SIG-M5 (cell line): ENCODE measurements around the gene LRRC42.

Experiments
- DNase-seq: peaks from one replicate; lab custom pipeline; 2025; lab: John Stamatoyannopoulos, UW

LRRC42 gene

DNA sequence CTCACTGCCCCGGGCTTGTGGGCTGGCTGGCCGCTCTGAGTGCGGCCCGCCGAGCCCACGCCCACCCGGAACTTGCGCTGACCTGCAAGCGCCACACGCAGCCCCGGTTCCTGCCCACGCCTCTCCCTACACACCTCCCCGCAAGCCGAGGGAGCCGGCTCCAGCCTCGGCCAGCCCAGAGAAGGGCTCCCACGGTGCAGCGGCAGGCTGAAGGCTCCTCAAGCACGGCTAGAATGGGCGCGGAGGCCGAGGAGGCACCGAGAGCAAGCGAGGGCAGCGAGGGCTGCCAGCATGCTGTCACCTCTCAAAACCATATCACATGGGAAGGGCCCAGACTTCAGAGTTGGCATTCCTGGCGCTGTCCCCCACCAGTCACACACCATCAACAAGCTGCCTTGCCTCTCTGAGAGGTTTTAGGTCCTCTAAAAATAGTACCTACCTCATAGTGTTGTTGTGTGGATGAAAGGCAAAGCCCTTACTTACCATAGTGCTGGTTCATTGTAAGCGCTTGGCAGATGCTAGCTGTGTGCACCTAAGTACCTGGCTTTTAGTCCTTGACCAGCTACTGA is 58.4 kb downstream of the LRRC42 start:
- no peak for DNase-seq

DNA sequence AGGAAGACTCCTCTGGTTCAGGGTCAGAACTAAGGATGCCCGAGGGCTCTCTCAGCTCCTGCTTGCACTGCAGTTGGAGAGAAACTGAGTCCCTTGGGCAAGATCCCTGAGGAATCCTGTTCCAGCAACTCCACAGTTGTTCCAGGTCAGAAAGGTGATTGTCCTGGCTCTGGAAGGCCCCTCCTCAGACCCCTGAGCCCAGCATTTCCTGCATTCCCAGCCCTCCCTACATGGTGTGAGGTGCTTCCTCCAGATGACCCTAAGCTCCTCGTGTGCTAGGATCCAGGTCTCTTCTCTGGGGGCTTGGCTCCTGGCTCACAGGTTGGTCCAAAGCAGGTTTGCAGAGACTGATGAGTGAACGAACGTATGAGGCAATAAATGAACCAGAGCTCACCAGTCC is 60.4 kb downstream of the LRRC42 start:
- no peak for DNase-seq

DNA sequence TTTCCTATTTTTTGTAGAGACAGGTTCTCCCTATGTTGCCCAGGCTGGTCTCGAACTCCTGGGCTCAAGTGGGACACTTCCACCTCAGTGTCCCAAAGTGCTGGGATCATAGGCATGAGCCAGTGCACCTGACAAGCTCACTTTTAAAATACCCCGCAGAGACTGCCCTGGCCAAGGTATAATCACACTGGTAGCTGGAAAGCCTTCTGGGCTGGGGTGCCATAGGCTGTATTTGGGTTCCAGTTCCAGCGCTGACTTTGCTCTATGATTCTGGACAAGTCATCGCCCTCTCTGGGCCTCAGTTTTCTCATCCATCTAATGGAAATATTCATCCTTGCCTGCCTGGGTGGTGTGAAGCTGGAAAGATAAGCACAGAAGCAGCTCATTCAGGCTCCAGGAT is 61.5 kb downstream of the LRRC42 start:
- DNase-seq: no peak

DNA sequence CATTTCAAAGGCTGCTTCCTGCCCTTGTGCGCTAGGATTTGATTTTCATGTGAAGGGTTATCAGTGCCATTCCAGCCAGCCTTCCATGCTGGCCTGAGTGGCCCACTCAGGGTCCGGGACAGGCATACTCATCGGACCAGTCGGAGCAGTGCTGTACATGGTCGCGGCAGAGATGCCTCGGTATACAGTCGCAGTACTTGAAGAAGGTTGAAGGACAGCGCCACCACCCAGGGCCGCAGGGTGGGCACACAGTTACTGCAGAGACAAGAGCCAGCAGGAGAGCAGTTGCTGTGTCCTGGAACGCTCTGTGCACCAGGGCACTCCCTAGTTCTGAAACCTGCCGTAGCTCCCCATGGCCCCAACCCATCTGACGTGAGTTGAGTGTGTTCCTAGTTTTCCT is 62.7 kb downstream of the LRRC42 start:
- DNase-seq: no peak

DNA sequence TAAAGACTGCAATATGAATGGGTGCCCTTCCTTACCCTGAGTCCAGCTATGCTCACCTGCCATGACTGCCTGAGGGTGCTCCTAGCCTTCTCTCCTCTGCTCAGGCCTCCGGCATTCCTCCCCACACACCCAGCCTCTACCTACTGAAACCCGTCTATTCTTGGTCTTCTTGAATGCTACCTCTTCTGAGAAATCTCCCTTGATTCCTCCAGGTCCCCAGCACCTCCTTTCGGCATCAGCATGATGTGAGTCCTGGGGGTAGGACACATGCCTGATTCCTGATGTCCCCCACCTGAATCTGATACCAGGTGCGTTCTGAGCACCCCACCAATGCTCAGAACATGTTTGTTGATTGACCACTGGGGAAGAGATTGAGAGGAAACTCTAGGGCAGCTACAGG is 63.3 kb downstream of the LRRC42 start:
- DNase-seq: no peak

DNA sequence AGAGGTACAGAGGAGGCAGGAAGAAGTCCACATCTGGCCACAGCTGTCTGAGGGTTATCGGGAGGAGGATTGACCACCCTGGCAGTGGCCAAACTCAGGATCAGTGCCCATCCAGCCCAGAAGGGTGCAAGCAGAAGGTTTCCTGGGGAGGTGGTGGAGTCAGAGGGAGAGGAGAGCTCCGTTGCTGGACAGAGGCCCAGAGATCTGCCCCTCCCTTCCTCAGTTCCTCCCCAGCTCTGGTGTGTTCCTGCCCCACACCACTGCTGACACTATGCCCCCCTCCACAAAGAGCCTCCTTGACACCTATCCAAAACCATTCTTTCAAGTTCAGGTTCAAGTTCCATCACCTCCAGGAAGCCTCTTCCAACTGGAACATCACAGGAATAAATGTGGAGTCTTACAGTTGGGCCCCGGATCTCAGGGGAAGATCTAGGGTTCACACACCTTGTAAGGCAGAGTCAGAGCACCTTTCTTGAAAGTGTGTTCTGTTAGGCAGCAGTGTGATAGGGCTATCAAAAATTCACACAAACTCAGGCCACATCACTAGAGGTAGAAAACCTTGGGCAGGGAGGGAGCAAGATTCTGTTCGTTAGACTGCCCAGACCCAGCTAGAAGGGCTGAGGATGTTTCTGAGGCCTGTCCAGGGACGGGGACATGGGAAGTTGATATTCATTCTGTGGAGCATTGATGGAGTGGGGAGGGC is 64.4 kb downstream of the LRRC42 start:
- DNase-seq: no peak

DNA sequence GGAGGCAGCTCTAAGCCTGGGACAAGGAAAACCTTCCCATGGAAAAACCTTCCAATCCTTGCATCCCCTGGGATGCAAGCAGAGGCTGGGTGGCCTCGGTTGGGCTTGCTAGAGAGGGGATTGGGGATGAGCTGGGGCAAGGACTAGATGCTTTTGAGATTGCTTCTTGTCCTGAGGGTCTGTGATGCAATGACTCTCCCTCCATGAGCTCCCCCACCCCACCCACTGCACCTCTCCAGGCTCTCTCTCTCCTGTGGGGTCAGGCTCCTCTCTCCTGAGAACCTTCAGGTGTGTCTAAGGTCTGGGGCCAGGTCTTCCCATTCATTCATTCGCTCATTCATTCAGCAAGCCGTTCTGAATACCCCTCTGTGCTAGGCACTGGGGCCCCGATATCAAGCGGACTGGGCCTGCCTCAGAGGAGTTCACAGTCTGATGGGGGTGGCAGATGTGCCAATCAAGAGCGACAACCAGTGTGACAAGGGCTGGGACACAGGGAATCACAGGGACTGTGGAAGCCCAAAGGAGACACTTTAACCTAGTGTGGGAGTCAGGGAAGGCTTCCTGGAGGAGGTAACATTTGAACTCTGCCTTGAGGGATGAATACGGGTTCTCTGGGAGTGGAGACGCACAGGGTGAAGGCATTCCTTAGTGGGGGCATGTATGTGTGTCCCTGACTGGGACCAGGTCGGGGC is 65.3 kb downstream of the LRRC42 start:
- DNase-seq: no peak

DNA sequence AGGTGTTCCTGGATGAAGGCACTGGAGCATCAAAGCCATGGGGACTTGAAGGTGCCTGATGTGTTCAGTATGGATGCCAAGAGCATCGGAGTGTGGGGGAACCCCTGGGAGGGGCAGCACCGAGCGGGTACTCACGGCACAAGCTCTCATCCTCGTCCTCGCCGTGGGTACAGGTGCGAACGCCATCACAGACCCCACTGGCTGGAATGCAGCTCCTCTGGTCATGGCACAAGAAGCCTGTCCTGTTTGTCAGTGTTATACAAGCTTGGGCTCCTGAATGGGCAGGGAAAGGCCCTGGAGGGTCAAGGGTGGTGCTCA is 65.8 kb downstream of the LRRC42 start:
- no peak for DNase-seq

DNA sequence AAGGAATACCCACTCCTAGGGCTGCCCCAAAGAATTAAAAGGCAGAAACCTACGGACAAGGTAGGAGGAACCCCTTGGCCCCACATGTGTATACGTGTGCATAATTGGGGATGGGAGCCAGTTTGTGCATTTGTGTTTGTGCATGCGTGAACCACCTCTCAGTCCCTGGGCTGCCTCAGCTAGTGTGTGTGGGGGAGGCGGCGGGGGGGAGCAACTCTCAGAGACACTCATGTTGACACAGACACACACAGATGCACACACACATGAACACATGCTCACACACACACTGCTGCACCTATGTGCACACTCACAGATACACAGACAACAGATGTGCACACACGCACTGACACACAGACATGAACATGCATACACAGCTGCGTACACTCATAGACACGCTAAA is 66.7 kb downstream of the LRRC42 start:
- no peak for DNase-seq

DNA sequence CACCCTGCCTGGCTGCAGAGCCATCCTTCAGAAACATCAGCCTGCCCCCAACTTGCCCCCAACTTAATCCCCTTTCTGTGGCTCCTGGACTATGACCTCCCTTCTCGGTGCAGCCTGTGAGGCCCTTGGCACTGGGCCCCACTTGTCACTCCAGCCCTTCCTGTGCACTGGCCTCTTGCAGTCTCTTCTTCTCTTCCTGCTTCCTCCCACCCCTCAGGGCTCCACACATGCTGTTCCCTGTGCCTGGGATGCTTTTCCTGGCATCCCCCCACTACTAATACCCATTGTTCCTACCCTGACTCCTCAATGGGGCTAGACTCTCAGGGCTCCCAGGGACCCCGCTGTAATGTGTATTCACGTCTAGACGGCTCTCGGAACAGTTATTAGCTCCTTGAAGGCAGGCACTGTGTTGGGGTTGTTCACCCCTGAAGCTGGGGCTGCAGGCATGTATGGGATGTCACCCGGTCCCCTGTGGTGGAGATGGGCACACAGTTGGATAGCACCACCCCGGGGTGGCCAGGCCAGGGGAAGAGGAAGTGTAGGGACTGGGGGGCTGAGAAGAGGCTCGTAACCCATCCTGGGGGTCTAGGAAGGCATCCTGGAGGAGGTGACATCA is 67.4 kb downstream of the LRRC42 start:
- no peak for DNase-seq

DNA sequence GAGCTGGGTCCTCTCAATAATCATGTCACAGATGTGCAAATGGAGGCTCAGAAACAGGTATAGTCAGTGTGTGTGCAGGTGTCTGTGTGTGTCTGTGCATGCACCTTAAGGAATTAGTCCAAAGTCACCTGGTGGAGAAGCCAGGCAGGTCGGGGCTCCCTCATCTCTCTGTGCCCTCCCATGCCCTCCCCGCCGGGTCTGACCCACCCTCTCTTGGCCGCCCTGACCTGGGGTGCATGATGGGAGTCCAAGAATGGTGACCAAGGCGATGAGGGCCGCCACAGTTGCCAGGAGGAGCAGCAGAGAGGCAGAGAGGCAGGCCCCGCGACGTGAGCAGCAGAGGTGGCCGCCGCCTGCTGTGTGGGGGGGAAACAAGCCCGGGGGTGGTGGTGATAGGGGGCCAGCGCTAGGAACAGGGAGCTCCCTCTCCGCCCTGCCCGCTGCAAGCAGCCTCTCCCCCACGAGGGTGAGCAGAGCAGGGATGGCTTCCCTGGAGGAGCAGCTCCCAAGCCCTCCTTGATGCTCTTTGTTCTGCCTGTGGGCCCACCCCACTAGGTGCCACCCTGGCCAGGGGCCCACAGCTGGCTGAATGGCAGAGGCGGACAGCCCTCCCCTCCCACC is 68.0 kb downstream of the LRRC42 start:
- no peak for DNase-seq

DNA sequence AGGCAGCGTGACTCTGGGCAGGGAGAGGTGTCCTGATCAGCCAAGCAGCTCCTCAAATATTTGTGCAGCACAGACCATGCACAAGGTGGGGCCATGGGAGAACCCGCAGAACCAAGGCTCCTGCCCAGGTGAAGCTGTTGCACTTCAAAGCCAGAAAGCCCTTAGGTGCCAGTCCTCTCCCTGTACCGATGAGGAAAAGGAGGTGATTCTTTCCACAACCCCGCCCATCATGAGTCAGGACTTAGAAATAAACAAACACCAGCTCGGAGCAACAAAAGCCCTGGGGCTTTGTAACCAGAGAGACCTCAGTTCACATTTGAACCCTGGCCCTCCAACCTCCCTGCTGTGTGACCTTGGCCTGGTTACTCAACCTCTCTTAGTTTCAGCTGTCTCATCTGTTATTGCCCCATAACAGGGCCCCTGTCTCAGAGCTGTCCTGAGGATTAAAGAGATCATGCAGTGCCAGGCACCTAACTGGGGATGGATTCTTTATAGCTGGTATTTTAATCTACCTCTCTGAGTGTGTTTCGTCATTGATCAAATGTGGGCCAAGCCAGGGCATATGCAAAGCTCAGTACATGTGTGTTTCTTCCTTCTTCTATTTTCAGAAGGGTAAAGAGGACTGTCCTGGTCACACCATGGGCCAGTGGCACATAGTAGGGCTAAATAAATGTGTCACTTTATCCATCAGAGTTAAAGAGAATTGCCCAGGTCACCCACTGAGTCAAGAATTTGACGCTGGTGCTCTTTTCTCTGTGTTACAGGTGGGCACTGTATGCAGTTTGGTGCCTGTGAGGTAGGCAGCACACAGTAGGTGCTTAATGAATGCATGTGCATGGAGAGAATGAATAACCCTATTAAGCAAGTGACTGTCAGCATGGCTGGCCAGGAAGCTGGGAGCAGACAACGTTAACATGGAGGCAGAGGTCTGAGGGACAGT is 70.5 kb downstream of the LRRC42 start:
- DNase-seq: no peak
